ENCODE data around the gene UCP2. TPM values are rescaled to one million over a fixed set of nuclear protein-coding genes. Genes with fewer than 3 reads are reported as not detected.

UCP2 gene
- polyA plus RNA-seq, 10 donors: 117 to 201 (median 142) TPM

DNA sequence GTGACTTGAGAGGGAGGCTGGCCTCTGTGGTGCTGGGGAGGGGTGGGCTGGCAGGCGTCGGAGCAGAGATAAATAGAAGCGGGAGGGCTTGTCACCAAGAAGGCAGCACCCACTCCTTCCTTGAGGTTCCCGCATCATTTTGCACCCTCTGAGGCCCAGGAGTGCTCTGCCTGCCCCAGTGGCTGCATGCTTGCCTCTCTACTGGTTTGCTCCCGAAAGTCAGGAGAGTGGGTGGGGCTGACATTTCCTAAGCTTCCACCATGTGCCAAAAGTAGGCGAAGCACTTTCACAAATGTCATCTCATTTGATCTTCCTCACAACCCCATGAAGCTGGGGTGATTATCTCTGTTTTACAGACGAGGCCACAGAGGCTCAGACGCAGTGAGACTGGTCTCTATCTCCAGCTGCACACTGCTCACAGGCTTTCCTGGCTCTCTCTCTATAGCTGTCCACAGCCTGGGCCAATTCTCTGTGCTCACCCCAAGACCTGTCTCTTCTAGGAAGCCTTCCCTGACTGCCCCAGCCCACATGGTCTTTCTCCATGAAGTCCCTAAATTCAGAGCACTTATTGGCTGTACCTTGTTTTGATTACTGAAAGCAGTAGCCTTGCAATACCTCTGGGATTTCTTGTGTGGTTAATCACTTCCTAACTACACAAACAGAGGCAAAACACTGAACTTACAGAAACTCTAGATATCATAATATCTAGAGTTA, 28.9 kb upstream of the UCP2 start:
- no peak for DNase-seq

DNA sequence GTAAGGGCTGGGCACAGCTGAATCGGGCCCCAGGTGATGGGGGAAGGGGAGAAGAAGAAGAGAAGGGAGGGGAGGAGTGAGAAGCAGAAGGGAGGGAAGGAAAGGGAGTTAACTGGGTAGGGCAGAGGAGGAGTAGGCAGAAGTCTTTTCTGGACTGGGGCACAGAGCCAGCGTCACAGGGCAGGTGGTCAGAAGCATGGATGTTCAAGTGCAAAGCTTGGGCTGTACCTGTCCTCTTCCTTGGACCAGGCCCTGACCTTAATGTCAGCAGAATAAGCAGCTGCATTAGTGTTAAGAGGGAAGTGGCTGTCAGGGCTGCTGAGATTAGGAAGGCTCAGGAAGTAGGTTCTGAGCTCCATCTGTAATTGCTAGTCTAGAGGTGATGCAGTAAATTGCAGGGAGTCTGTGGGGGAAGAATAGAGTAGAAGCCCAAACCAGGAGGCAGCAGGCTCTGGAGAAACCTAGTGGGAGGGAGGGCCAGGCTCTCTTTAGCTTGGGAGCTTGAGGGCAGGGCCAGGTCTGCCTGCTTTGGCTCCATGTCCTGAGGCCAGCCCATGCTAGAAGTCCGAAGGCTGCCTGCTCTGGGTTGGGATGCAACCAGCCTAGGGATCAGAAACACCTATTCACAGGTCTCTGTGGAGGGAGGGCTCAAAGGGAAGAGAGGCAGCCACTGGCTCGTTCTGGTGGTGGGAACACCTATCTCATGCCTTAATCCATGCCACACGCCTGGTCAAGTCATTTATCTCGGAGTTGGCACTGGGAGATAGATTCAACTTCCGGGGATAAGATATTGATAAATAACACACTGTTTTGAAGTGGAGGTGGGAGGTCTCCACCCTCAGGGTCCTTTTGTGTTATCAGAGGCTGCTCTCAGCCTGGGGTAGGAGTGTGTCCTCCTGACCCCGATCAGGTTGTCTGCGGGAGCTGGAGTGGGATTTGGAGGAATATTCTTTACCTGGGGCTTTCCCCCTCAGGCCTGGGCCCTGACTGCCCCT, 28.0 kb upstream of the UCP2 start:
- DNase-seq: no peak

DNA sequence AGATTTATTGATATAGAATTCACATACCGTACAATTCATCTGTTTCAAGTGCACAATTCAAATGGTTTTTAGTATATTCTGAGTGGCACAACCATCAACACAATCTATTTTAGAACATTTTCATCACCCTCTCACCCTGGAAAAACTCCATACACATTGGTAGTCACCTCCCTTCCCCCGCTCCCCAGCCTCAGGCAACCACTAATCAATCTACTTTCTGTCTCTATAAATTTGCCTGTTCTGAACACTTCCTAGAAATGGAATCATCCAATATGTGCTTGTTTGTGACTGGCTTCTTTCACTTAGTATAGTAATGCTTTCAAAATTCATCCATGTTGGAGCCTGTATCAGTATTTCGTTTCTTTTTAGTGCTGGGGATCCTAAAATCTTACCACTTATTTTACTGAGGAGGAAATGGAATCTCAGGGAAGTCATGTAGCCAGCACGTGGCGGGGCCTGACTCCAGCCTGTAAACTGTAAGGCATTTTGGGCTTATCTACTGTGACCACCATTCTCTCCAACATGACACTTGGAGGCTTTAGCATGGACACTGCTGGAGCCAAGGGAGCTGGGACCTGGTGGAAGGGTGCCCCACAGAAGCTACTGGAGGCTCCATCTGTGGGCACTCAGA, 27.1 kb upstream of the UCP2 start:
- no peak for DNase-seq

DNA sequence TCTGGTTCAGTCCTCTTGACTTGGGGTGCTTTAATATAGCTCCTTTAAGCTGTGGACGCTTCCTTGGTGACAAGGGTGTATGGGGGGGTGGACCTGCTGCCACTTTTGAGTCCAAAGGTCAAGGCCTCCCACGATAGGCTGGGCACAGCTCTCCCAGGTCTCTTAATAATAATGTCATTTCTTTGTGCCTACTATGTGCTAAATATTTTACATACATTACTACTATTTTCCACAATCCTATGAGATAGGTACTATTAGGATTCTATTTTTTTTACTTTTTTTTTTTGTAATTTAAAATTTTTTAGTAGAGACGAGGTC, 26.5 kb upstream of the UCP2 start:
- no peak for DNase-seq

DNA sequence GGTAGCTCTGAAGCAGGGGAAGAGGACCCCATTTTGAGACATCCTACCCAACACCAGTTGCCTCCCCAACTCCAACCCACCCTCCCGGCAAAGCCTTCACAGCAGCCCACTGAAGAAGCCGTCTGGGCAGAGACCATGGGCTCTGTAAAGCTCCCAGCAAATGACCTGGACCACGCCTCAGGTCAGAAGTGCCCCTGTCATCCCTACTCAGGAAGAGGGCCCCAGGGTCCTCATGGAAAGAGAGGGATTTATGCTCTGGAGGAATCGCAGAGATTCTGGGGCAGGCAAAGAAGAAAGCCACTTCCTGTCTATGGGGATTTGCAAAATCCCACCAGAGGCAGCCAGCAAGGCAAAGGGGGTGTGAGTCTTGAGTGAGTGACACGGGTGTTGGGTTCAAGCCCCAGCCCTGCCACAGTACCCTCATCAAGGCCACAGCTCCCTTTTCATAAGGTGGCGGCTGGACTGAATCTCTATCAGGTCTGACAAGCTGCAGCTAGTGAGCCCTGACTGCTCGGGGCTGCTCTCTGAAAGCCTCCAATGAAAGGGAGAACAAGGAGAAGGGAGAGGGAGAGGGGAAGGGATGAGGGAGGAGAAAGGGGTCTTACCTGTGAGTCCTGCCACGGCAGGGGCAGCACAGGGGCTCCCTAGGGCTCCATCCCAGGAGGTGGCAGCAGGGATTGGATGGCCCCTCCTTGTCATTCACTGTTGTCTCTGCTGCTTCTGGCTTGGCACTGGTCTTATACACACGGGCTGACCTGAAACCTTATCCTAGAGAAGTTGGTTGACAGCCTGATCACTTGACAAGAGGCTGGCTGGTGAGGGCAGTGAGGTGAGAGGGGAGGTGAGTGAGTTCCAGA, 26.0 kb upstream of the UCP2 start, which contains the start of gene UCP3:
TSS of gene UCP3 (minus strand) at position 713 of the 857 bp plus-strand sequence. CDS start 2,043 bp downstream, outside the sequence.
- no peak for DNase-seq

DNA sequence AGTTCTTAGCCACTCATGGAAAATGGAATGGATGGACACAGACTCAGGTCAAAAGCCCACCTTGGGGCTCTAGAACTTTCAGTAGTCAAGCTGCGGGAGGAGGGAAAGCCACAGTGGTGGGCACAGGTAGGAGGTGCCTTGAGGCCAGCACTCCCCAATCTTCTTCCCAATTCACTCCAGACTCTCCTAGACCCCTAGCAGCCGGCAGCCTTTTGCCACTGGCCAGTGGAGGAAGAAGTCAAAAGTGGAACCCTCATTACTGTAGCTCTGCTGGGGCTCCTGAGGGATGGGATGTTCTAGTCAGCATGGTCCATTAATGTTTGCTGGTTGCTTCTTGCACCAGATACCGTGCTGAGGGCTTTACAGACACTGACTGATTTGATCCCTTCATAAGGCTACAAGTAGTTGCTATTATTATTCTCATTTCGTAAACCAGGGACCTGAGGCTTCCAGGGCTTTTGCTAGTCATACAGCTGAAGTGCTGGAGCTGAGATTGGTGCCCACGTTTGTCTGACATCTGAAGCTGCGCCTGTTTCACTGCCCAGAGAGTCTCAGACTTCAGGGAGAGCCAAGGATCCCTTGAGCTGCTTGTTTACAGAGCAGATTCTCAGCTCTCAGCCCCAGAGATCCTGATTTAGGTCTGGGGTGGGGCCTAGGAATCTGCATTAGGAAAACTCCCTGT, 25.2 kb upstream of the UCP2 start:
- no peak for DNase-seq

DNA sequence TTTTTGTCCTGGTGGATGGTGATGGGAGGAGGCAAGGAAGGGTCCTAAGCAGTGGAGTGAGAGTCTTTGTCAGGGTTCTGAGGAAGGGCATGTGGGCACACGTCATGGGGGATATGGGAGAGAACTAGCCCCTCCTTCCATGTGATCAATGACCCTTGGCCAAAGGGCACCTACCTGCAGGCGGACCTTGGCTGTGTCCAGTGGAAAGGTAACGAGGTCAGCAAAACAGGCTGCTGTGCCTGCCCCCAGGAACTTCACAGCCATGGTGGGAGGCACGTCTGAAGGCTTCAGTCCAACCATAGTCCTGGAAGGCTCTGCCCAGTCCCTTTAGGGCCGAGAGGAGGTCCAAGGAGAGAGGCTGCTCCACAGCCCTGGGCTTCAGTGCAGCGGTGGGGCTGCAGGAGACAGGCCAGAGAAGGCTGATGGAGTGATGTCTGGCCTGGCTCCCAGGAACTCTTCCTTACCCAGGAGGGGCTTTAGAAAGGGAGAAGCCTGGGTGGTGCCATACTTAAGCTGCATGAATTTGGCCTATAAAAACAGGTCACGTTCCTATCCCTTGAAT, 24.2 kb upstream of the UCP2 start:
- no peak for DNase-seq

DNA sequence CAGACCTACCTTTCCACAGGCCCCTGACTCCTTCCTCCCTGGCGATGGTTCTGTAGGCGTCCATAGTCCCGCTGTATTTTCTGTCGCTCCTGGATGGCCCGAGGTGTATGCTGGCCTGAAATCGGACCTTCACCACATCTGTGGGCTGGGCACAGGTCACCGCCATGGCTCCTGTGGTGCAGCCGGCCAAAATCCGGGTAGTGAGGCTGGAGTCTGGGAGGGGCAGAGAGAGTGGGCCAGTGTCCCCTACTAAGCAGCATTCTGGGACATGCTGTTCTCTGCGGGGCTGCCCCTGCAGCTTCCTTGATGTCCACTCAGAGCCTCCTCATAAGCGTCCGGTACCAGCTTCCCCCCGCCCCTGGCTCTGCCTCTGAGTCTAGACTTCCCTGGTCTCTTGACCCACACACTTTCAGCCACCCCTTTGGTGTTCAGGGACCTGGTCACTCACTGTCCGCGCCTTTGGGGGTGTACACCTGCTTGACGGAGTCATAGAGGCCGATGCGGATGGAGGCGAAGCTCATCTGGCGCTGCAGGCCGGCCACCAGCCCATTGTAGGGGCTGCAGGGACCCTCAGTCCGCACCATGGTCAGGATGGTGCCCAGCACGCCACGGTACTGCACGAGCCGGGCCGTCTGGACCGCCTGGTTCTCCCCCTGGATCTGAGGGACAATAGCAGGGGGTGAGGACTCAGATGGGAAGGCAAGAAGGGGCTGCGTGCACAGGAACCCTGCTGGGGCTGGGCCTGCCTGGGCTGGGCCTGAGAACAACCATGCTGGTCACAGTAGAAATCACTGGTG, 23.3 kb upstream of the UCP2 start:
- DNase-seq: no peak

DNA sequence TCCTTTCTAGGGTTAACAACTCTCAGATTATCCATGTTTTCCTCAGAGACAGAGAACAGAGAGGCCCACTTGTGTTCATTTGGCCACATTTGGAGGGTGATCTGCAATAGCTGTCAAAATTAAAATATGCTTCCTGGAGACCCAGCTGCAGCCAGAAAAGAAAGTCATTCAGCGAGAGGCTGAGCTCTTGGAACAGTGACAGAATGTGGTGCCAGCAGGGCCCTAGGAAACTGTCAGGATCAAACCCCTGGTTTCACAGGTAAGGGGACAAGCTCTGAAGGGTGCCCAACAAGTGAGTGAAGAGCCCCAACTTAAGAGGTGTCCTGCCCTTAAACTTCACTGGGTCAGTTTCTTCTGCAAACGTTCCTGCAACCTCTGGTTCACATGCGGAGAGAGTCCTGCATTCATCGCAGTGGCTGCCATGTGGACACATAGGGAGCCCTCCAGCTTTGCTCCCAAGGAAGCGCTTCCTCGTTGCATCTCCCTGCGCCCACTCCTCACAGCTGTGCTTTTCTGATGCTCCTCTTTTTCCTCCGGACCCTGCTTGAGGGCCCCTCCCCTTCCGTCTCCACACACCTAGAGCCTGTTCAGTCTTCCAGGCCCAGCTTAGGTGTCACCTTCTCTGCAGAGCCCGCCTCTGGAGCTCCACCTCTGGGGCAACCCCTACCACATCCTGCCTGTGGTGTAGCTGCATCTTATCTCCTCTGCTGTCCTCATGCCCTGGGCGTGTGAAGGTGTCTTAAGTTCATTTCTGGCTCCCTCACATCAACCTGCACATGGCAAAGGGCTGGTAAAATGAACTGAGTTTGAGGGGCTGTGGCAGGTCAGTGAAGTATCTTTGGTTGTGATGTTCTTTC, 22.3 kb upstream of the UCP2 start:
- no peak for DNase-seq

DNA sequence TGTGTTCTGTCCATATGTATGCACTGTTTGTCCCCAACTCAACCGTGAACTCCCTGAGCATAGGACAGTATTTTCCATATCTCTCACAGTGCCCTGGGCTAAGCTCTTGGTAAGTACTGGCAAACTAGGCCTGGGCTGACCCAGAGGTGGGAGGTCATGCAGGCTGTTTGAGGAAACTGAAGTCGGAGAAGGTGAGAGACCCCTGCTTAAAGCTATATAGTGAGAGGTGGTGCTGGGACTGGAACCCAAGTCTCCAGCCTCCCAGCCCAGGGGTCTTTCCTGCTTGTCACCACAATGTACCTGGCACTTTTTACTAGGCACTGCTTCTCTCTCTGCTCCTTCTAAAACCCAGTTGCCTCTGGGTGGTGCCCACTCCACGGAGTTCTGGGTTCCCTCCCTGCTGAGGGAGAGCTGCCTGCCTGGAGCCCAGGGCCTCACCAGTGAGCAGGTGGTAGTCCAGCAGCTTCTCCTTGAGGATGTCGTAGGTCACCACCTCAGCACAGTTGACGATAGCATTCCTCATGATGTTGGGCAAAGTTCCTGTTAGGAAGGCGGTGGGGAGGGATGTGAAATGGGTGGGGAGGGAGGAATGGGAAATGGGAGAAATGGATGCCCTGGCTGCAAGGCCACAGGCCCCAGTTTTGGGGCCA, 21.5 kb upstream of the UCP2 start:
- no peak for DNase-seq

DNA sequence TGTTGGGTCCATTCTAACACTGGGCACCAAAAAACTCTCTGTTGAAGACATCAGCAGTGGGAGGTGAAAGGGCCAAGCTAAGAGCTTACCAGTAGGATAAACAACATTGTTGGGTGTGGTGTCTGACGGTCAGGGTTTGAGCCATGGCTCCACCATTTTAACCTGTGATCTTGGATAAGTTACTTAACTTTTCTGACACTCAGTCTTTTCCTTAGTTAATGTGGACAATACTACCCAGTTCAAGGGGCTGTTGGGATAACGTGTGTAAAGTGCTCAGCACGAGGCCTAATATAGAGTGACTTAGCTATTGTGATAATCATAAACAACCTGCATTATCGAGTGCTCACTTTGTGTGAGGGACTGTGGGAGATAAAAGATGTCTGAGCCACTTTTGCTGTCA, 20.2 kb upstream of the UCP2 start:
- no peak for DNase-seq

DNA sequence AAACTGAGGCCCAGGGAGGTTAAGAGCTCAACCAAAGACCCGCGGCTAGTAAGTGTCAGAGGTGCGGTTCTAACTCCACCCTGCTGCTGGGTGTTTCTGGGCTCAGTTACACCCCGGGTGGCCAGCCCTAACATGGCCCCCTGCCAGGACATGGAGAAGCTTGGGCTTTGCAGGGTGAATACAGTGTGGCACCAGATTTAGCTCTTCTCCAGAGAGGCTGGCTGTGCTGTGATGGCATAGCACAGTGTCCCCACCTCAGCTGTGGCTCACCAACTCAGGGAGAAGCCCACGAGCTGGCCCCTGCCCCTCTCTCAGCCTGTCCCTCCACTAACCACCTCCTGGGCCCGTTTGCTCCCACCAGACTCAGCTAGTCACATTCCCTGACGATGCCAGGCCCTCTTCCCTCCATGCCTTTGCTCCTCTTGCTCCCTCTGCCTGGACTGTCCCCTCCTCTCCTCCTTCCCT, 19.2 kb upstream of the UCP2 start:
- no peak for DNase-seq

DNA sequence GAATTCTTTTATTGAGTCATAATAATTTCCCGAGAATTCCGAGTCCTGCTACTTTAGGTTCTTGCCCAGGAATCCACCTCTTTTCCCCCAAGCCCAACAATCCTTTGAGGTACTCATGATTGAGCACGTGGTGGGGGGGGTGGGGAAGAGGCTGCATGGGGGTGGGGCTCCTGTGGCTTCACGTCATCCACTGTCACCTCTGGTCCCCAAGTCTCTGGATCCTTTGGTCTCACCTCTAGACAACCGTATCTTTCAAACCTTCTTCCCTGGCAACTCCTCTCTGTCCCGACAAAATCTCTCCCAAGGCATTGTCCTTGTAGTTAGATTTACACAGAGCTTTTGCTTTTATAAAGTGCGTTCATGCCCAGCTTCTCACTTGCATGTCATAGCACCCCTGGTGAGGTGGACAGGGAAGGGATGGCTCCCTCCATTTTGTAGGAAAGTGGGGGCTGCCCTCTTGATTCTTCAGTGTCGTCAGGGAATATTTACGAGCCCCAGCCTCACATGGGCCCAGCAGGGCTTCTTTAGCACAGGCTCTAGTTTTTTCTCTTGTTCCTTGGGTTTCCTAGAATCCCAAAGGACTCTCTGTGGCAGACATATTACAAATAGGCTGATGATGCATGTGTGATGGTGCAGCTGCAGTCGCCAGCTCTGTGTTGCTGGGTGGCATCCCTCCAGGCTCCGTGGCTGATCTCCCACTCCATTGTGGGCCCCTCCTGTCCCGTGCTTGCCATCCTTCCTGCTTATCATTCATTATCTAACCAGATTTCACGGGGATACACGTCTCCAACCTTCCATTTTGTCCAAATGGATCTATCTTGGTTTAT, 17.9 kb upstream of the UCP2 start:
- DNase-seq: no peak

DNA sequence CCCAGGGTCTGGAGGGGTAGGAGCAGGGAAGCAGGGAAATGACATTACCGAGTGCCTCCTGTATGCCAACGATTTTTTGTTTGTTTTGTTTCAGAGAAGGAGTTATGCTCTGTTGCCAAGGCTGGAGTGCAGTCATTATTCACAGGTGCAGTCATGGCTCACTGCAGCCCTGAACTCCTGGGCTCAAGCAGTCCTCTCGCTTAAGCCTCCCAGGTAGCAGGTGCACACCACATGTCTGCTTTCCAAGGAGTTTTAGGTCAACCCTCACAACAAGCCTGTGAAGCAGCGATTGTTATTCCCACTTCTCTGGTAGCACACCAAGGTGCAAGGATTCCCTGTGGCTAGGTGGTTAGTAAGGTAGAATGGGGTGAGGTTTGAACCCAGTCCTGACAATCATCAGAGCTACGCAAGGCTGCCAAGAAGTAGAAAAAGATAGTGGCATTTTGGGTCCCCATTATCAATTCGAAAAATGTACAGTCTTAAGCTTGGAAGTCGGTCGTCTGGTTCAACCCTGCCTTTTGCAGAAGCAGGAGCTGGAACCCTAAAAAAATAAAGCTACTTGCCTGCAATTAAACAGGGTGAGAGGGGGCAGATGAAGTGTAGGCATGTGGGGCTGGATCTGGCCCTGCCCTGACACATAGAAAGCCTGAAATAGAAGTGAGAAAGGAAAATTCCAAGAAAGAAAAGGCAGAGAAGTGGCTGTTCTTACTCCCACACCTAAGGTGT, 17.1 kb upstream of the UCP2 start:
- DNase-seq: no peak

DNA sequence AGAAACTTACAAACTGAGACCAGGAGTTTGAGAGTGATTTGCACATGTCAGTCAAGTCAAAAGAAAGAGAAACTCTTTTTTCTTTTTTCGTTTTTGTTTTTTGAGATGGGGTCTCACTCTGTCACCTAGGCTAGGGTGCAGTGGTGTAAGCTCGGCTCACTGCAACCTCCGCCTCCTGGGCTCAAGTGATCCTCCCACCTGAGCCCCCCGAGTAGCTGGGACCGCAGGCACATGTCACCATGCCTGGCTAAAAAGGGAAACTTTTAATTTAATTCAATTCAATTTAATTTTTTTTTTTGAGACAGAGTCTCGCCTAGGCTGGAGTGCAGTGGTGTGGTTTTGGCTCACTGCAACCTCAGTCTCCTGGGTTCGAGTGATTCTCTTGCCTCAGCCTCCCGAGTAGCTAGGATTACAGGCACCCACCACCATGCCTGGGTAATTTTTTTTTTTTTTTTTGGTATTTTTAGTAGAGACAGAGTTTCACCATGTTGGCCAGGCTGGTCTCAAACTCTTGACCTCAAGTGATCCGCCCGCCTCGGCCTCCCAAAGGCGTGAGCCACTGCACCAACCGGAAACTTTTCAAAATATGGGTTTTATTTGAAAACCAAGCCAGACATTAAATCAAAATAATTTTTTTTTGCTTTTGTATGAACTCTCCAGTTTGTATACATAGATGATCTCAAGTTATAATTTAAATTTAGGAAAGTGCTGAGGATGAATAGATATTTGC, 16.4 kb upstream of the UCP2 start:
- no peak for DNase-seq

Data from muscle of back (tissue), 11 donors.